Lower leg skin (tissue), 3 donors: ENCODE results near the gene DNAH8.

Experiments used
- CTCF ChIP-seq, 3 donors: fragments of 450-650 bp; IDR thresholded peaks; one replicate each; pipeline ENCODE4 v1.5.1; 2016; ENCODE audit warnings: antibody characterized with exemption in 3 of 3, mild to moderate bottlenecking in 3 of 3, moderate library complexity in 2 of 3
- POLR2A ChIP-seq, 2 donors: fragments of 450-650 bp; IDR thresholded peaks; one replicate each; pipeline ENCODE4 v1.6.1; 2016 to 2017; ENCODE audit warnings: antibody characterized with exemption in 2 of 2, mild to moderate bottlenecking in 1 of 2, moderate library complexity in 1 of 2

- TF ChIP-seq CTCF (IDR thresholded peaks at IDR 0.05) (no peak), POLR2A (IDR thresholded peaks at IDR 0.05) (no peak)
These were observed 360.0 kb downstream of the DNAH8 start for GRCh38 chr6:39075010-39075686.
